Stimulated activated CD8-positive, alpha-beta memory T cell treated with anti-CD3 and anti-CD28 coated beads, Interleukin-4, amount 100 ng/mL, for 1 hour (primary cell): ENCODE measurements around the gene AMPH.
"Not testable (repeated sequence)": the region's sequence is repeated elsewhere in the genome, so short reads cannot be mapped to it uniquely, and the experiment has no call there.

Experiments used
- DNase-seq, 2 donors: peaks; one replicate each; pipeline ENCODE4 v3.0.0-alpha.2; 2020; ENCODE audit warnings: low read depth in 2 of 2, low spot score in 1 of 2

The AMPH gene

DNA sequence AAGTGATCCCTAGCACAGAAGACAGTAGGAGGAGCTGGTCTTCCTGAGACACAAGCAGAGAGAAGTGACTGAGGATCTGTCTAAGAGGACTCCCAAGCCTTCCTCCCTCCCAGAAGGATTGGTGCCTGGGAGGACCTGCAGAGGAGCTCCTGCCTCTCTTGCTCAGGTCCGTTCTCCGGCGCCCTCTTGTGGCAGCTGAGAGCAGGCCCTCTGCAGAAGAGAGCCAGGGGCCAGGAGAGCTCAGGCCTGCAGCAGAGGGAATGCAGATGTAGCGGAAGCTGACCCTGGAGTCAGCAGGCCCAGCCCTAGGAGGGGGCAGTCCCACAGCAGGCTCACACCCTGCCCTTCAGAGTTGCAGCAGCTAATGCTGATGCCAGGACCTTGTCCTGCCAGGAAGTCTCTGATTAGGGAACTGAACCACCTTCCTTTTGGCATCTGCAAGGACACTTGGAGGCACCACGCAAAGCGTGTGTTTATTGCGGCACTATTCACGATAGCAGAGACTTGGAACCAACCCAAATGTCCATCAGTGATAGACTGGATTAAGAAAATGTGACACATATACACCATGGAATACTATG lies 276.8 kb downstream of the AMPH start:
- DNase-seq, result not testable (repeated sequence)

- not testable (repeated sequence) for DNase-seq
These were observed 277.7 kb downstream of the AMPH start for GRCh38 chr7:38353431-38353881.

DNA sequence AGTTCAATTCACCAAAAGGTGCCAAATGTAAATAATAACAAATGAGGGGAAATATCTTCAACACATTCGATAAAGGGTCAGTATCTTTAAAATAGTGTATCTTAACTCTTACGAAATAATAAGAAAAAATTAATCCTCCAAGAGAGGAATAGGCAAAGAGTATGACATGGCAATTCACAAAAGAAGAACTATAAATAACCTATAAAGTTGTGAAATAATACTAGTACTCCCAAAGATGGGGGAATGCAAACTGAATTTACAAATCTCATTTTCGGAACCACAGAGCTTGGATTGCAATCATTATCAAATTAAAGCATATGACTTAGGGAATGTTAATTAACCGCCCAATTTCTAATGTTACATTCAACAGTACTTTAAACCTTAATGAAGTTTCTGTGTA lies 279.6 kb downstream of the AMPH start:
- DNase-seq, result no peak

- not testable (repeated sequence) for DNase-seq
These were observed 280.4 kb downstream of the AMPH start for GRCh38 chr7:38350777-38351176.

DNA sequence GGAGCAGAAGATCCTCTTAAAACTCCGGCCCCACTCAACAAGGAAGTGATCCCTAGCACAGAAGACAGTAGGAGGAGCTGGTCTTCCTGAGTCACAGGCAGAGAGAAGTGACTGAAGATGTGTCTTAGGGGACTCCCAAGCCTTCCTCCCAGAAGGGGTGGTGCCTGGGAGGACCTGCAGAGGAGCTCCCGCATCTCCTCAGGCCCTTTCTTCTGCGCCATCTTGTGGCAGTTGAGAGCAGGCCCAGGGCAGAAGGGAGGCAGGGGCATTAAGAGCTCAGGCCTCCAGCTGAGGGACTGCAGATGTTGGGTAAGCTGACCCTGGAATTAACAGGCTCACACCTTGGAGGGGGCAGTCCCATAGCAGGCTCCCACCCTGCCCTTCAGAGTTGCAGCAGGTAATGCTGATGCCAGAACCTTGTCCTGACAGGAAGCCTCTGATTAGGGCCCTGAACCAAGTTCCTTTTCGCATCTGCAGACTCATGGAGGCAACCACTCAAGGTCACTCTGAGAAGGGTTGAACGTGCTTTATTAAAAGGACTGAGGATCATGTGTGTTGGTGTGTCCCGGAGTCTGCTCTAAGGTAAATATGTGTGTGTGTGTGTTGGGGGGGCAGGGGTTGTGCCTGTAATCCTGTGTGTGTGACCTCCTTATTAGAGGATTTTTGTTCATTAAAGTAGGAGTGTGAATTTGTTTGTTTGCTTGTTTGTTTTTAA lies 281.1 kb downstream of the AMPH start:
- DNase-seq, result not testable (repeated sequence)

- DNase-seq, result not testable (repeated sequence)
These were observed 281.9 kb downstream of the AMPH start for GRCh38 chr7:38349126-38349795.

DNA sequence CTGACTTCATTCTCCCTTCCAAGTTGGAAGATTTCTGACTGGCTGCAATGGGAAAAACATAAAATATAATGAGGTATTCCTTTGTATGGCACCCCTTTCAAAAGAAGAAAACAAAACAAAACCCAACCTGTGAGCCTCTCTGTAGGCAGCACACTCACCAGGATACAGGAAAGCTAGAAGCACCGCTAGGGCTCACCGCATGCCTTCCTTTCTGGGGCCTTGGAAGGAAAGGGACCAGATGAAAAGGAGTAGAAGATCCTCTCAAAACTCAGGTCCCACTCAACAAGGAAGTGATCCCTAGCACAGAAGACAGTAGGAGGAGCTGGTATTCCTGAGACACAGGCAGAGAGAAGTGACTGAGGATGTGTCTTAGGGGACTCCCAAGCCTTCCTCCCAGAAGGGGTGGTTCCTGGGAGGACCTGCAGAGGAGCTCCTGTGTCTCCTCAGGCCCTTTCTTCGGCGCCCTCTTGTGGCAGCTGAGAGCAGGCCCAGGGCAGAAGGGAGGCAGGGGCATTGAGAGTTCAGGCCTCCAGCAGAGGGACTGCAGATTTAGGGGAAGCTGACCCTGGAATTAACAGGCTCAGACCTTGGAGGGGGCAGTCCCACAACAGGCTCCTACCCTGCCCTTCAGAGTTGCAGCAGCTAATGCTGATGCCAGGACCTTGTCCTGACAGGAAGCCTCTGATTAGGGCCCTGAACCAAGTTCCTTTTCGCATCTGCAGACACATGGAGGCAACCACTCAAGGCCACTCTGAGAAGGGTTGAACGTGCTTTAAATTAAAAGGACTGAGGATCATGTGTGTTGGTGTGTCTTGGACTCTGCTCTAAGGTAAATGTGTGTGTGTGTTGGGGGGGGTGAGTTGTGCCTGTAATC lies 285.6 kb downstream of the AMPH start:
- DNase-seq, result not testable (repeated sequence)

DNA sequence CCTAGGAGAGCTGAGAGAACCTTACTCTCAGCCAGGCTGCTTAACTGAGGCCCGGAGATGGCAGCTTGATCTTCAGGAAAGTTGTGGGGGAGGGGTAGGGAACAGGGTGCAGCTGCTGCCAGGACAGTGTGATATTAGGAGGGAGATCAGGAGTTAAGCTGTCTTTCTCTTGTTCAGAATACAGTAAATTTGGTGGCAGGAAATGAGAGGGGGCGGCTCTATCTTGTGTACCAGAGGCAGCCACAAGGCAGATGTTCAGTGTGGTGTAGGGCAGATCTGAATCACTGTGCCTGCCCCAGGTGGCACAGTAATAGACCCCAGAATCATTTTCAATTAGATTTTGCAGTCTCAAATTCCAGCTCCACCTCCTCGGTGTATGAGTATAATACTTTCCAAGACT lies 286.4 kb downstream of the AMPH start:
- DNase-seq, result not testable (repeated sequence)

GRCh38 chr7:38342135-38342534 lies 289.0 kb downstream of the AMPH start:
- not testable (repeated sequence) for DNase-seq

GRCh38 chr7:38341172-38341705 lies 289.9 kb downstream of the AMPH start:
- not testable (repeated sequence) for DNase-seq

DNA sequence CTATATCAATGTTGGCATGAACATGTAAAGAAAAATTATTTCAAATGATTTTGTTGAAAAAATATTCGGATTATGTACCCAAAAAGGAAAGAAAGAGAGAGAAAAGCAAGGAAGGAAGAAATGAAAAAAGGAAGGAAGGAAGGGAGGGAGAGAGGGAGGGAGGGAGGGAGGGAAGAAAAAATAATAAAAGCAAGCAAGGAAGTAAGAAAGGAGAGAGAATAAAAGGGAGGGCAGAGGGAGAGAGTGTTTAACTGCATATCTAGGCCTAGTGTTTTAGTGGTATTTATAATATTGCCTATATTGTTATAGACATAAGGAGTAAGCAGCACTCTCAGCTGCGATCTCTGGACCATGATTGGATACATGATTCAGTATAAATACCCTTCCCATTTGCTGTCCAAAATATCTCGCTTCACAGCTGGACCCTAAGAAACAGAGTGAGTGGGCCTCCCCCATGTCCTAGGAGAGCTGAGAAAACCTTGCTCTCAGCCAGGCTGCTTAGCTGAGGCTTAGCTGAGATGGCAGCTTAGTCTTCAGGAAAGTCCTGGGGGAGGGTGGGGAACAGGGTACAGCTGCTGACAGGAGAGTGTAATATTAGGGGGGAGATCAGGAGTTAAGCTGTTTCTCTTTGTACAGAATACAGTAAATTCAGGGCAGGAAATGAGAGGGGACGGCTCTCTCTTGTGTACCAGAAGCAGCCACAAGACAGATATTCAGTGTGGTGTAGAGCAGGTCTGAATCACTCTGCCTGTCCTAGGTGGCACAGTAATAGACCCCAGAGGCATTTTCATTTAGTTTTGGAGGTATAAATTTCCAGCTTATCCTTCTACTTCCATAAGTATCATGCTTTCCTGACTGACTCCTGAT lies 291.0 kb downstream of the AMPH start:
- no peak for DNase-seq

DNA sequence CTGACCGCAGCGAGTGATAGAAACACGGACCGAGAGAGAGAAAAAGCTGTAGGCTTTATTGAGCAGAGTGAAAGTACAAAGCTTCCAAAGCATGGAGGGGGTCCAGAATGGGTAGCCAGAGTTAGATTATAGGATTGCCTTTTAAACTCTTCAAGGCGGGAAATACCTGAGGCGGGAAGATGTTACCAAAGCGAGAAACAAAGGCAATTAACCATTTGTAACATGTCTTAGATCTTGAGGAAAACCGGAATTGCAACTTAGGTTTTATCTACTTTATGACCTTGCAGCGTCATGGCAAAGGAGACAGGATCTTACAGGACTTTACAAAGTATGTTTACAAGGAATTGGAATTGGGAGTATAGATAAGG lies 295.0 kb downstream of the AMPH start:
- DNase-seq, result not testable (repeated sequence)

DNA sequence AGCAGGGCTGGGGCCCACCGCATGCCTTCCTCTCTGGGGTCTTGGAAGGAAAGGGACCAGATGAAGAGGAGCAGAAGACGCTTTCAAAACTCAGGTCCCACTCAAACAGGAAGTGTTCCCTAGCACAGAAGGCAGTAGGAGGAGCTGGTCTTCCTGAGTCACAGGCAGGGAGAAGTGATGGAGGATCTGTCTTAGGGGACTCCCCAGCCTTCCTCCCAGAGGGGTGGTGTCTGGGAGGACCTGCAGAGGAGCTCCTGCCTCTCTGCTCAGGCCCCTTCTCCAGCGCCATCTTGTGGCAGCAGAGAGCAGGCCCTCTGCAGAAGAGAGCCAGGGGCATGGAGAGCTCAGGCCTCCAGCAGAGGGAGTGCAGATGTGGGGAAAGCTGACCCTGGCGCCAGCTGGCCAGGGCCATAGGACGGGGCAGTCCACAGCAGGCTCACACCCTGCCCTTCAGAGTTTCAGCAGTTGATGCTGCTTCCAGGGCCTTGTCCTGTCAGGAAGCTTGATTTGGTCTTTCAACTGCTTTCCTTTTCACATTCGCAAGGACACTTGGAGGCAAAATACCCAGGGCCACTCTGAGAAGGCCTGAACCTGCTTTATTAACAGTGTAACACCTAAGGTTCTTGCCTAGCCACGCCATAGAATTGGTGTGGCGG lies 295.6 kb downstream of the AMPH start:
- peak in 1 of 2 donors; percentile 64 for DNase-seq

- no peak for DNase-seq
These were observed 296.1 kb downstream of the AMPH start for GRCh38 chr7:38335128-38335491.

DNA sequence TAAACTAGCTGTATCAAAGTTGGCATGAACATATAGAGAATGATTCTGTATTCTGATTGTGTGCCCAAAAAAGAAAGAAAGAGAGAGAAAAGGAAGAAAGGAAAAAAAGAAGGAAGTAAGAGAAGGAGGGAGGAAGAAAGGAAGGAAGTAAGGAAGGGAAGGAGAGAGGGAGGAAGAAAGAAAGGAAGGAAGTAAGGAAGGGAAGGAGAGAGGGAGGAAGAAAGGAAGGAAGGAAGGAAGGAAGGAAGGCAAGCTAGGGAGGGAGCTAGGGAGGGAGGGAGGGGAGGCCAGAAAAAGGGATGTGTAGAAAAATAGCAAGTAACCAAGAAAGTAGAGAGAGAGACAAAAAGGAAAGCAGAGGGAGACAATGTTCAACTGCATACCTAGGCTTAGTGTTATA lies 297.0 kb downstream of the AMPH start:
- DNase-seq, result no peak
